Glutamatergic neuron (in vitro differentiated cells): ENCODE data around the gene IL32. TPM values are rescaled to one million over a fixed set of nuclear protein-coding genes. Genes with fewer than 3 reads are reported as not detected.

ENCODE experiments used
- DNase-seq: peaks from one replicate; pipeline ENCODE4 v3.0.0; 2022
- H3K27ac Mint-ChIP-seq: one replicate; pipeline ENCODE4 v1.8.0; 2020; ENCODE audit warnings: mild to moderate bottlenecking, mixed read lengths, inconsistent platforms; ENCODE audit not compliant: unreplicated experiment
- H3K27me3 Mint-ChIP-seq: one replicate; pipeline ENCODE4 v1.8.0; 2020; ENCODE audit warnings: mild to moderate bottlenecking, moderate library complexity, mixed read lengths, inconsistent platforms; ENCODE audit not compliant: unreplicated experiment
- H3K36me3 Mint-ChIP-seq: one replicate; pipeline ENCODE4 v1.8.0; 2020; ENCODE audit warnings: mild to moderate bottlenecking, mixed read lengths, inconsistent platforms; ENCODE audit not compliant: unreplicated experiment
- H3K4me1 Mint-ChIP-seq: one replicate; pipeline ENCODE4 v1.8.0; 2020; ENCODE audit warnings: mild to moderate bottlenecking, low read depth, mixed read lengths, inconsistent platforms; ENCODE audit not compliant: unreplicated experiment
- H3K4me3 Mint-ChIP-seq: one replicate; pipeline ENCODE4 v1.8.0; 2020; ENCODE audit warnings: mild to moderate bottlenecking, mixed read lengths, inconsistent platforms; ENCODE audit not compliant: unreplicated experiment
- H3K9me3 Mint-ChIP-seq: one replicate; pipeline ENCODE4 v1.8.0; 2020; ENCODE audit warnings: mild to moderate bottlenecking, moderate library complexity, mixed read lengths, inconsistent platforms; ENCODE audit not compliant: unreplicated experiment
- CTCF ChIP-seq: fragments of 200-600 bp; sonication (generic); IDR thresholded peaks from one replicate; pipeline ENCODE4 v1.5.0; 2021; ENCODE audit not compliant: partially characterized antibody, unreplicated experiment
- total RNA-seq: library from RNA; stranded (reverse); fragmentation: NEBNext Ultra II Directional; extraction: Animal tissue kit (Norgen Biotek cat#: 25700); gene quantifications from one replicate; pipeline ENCODE4 v1.2.1, GENCODE V29; 2021; ENCODE audit not compliant: unreplicated experiment

IL32 gene
- total RNA-seq, 1 donor from 2014 or later = 1.3 TPM

GRCh38 chr16:3022208-3022683 lies 43.2 kb upstream of the IL32 start:
- Mint-ChIP-seq H3K27me3 (peaks cover 13% of the 10 kb centered on the region), H3K4me1 (peaks cover 16% of the 10 kb centered on the region), H3K27ac (no peak overlapping the region), H3K36me3 (no peaks in the 10 kb centered on the region), H3K9me3 (peaks cover 2% of the 10 kb centered on the region), H3K4me3 (peak overlapping the region; percentile 90)
- no peak for TF ChIP-seq CTCF
- DNase-seq = peak; percentile 59

- H3K27me3 Mint-ChIP-seq = peaks cover 13% of the 10 kb centered on the region
- peak; percentile 51 for DNase-seq
- H3K27ac Mint-ChIP-seq = peak overlapping the region; percentile 96
- no peak for TF ChIP-seq CTCF
- peak overlapping the region; percentile 90 for H3K4me3 Mint-ChIP-seq
- peaks cover 18% of the 10 kb centered on the region for H3K4me1 Mint-ChIP-seq
- H3K9me3 Mint-ChIP-seq = peaks cover 2% of the 10 kb centered on the region
- H3K36me3 Mint-ChIP-seq = no peaks in the 10 kb centered on the region
These were observed 42.6 kb upstream of the IL32 start for GRCh38 chr16:3022684-3023414.

- peaks cover 11% of the 10 kb centered on the region for H3K27me3 Mint-ChIP-seq
- no peak for DNase-seq
- H3K9me3 Mint-ChIP-seq = peaks cover 2% of the 10 kb centered on the region
- no peaks in the 10 kb centered on the region for H3K36me3 Mint-ChIP-seq
- no peak for TF ChIP-seq CTCF
- peak overlapping the region; percentile 96 for H3K27ac Mint-ChIP-seq
- H3K4me3 Mint-ChIP-seq = peak overlapping the region; percentile 90
- peaks cover 18% of the 10 kb centered on the region for H3K4me1 Mint-ChIP-seq
These were observed 42.1 kb upstream of the IL32 start for GRCh38 chr16:3023415-3023668.

- Mint-ChIP-seq H3K9me3 (peaks cover 2% of the 10 kb centered on the region), H3K4me1 (peaks cover 18% of the 10 kb centered on the region), H3K36me3 (no peaks in the 10 kb centered on the region), H3K27ac (peak within 1 kb of the TSS; percentile 96), H3K4me3 (peak within 1 kb of the TSS; percentile 90), H3K27me3 (peaks cover 13% of the 10 kb centered on the region)
- TF ChIP-seq CTCF = no peak
- DNase-seq = peak; percentile 95
These were observed 41.6 kb upstream of the IL32 start, which contains the start of the genes HCFC1R1 and THOC6 for GRCh38 chr16:3023669-3024478. HCFC1R1 (minus strand) TSS chr16:3023942; CDS start chr16:3023941, 1 bp downstream. THOC6 (plus strand) TSS chr16:3024035; CDS start chr16:3024327, 292 bp downstream.
